PFSK-1 (cell line): ENCODE results near the gene COPZ2.

Experiments used
- POLR2AphosphoS5 ChIP-seq: IDR thresholded peaks from 2 replicates; pipeline ENCODE4 v1.6.1; 2012; ENCODE audit warnings: low read depth, mild to moderate bottlenecking, control low read depth, low read length, moderate library complexity
- REST ChIP-seq, 2 experiments: IDR thresholded peaks; 2 replicates each; pipeline versions ENCODE4 v1.6.1 to v1.8.0; 2011 to 2012; ENCODE audit warnings: low read depth in 2 of 2, low read length in 2 of 2, control low read depth in 1 of 2, inconsistent platforms in 1 of 2, mild to moderate bottlenecking in 1 of 2, moderate library complexity in 1 of 2; ENCODE audit not compliant: insufficient read depth in 1 of 2

- TF ChIP-seq POLR2AphosphoS5: no peak
- TF ChIP-seq REST (IDR thresholded peaks at IDR 0.05; ENCODE audit: insufficient read depth in 1 of 2, low read depth in 2 of 2, low read length in 2 of 2): no peak
These were observed 5.6 kb upstream of the COPZ2 start for GRCh38 chr17:48043176-48043575.
